GM12878 (cell line): Measurements from ENCODE around the gene TMEM45A. TPM values are rescaled to one million over a fixed set of nuclear protein-coding genes. Genes with fewer than 3 reads are reported as not detected.

Experiments
- ATAC-seq: fragments of 200-7000 bp; cut with Tn5 transposase; 3 replicates; pipeline ENCODE4 v1.9.1; 2020; ENCODE audit warnings: mild to moderate bottlenecking, moderate library complexity
- BruUV-seq: library from RNA; stranded (reverse); fragments of 400-500 nt; replicated peaks from 2 replicates; lab custom pipeline; 2021; lab: Mats Ljungman, UMichigan
- CTCF ChIA-PET: fragments of 300-600 bp; sonication (Branson Sonifier 250); formaldehyde crosslinking; extraction: SDS; loops from one replicate; lab custom pipeline; 2021; ENCODE audit warnings: inconsistent platforms; lab: Yijun Ruan, JAX
- POLR2A ChIA-PET: fragments of 350-600 bp; formaldehyde crosslinking; extraction: SDS; loops from one replicate; lab custom pipeline; 2021; ENCODE audit warnings: inconsistent platforms; lab: Charles Lee
- RAD21 ChIA-PET: fragments of 300-600 bp; sonication (Branson Sonifier 250); formaldehyde crosslinking; loops from one replicate; lab custom pipeline; 2023; ENCODE audit warnings: antibody characterized with exemption; ENCODE audit not compliant: unreplicated experiment; lab: Charles Lee
- SMC1A ChIA-PET: fragments of 300-600 bp; sonication (Branson Sonifier 250); formaldehyde crosslinking; loops from one replicate; lab custom pipeline; 2023; ENCODE audit not compliant: unreplicated experiment, uncharacterized antibody; lab: Charles Lee
- DNase-seq: peaks from one replicate; pipeline ENCODE4 v3.0.0-alpha.2; 2011; ENCODE audit warnings: low read depth, low spot score
- FAIRE-seq: peaks from 3 replicates; lab custom pipeline; 2011; peaks lifted over from hg19 to GRCh38; lab: Jason Lieb, UNC
- H2AFZ ChIP-seq: 2 replicates; pipeline ENCODE4 v1.6.0; 2011; ENCODE audit warnings: low read depth, low read length, control low read depth; ENCODE audit not compliant: control insufficient read depth
- H3K27ac ChIP-seq: 2 replicates; pipeline ENCODE4 v1.5.1; 2011; ENCODE audit warnings: control low read depth; ENCODE audit not compliant: control insufficient read depth, insufficient read depth
- H3K27me3 ChIP-seq, 2 experiments: replicated peaks in 1 of 2; 2 replicates each; pipeline versions ENCODE4 v1.6.0 to v1.6.1; 2011; ENCODE audit warnings: low read length in 1 of 2; ENCODE audit not compliant: control insufficient read depth in 2 of 2, insufficient read depth in 2 of 2
- H3K36me3 ChIP-seq, 2 experiments: 2 replicates each; pipeline ENCODE4 v1.5.1; 2011; ENCODE audit warnings: low read length in 1 of 2; ENCODE audit not compliant: control insufficient read depth in 2 of 2, insufficient read depth in 2 of 2
- H3K4me1 ChIP-seq: 2 replicates; pipeline ENCODE4 v1.6.1; 2011; ENCODE audit warnings: mild to moderate bottlenecking, low read length, moderate library complexity, mixed read lengths; ENCODE audit not compliant: control insufficient read depth, insufficient read depth
- H3K4me2 ChIP-seq: 2 replicates; pipeline ENCODE4 v1.6.0; 2011; ENCODE audit warnings: control low read depth; ENCODE audit not compliant: control insufficient read depth, insufficient read depth
- H3K4me3 ChIP-seq: fragments of 200-600 bp; sonication (generic); 2 replicates; pipeline ENCODE4 v1.5.1; 2016
- H3K79me2 ChIP-seq: 2 replicates; pipeline ENCODE4 v1.6.0; 2011; ENCODE audit warnings: low read length; ENCODE audit not compliant: control insufficient read depth, insufficient read depth
- H3K9ac ChIP-seq: 2 replicates; pipeline ENCODE4 v1.8.0; 2011; ENCODE audit warnings: low read length, control low read depth, mixed read lengths; ENCODE audit not compliant: control insufficient read depth, insufficient read depth
- H3K9me3 ChIP-seq: replicated peaks from 3 replicates; pipeline ENCODE4 v1.5.1; 2011; ENCODE audit warnings: mild to moderate bottlenecking, low read length; ENCODE audit not compliant: control insufficient read depth, insufficient read depth
- H4K20me1 ChIP-seq: 2 replicates; pipeline ENCODE4 v1.6.0; 2011; ENCODE audit not compliant: control insufficient read depth, insufficient read depth
- E2F4 ChIP-seq: IDR thresholded peaks from 2 replicates; pipeline ENCODE4 v1.6.1; 2012; ENCODE audit warnings: low read depth, low read length, improper control_type of control experiment
- IKZF2 ChIP-seq, 2 experiments: fragments of 450-650 bp; IDR thresholded peaks; 2 replicates each; pipeline ENCODE4 v1.6.1; 2017; ENCODE audit warnings: mild to moderate bottlenecking in 2 of 2, moderate library complexity in 2 of 2
- SPI1 ChIP-seq: IDR thresholded peaks from 2 replicates; pipeline ENCODE4 v1.6.1; 2011; ENCODE audit warnings: low read depth, mild to moderate bottlenecking, low read length, moderate library complexity, borderline replicate concordance; ENCODE audit not compliant: insufficient read depth
- ZNF24 ChIP-seq: fragments of 450-650 bp; IDR thresholded peaks from 2 replicates; pipeline ENCODE4 v1.6.1; 2017; ENCODE audit warnings: antibody characterized with exemption, mild to moderate bottlenecking
- ZNF384 ChIP-seq: IDR thresholded peaks from 2 replicates; pipeline ENCODE4 v1.6.1; 2012; ENCODE audit warnings: low read depth, mild to moderate bottlenecking, low read length, improper control_type of control experiment, borderline replicate concordance
- ZNF687 ChIP-seq: fragments of 450-650 bp; IDR thresholded peaks from 2 replicates; pipeline ENCODE4 v1.6.1; 2017; ENCODE audit warnings: mild to moderate bottlenecking, moderate library complexity
- WGBS: methylation state at CpG from one replicate; pipeline ENCODE4 v1.1.6; 2016; ENCODE audit warnings: low lambda C conversion rate; ENCODE audit not compliant: insufficient replicate concordance, insufficient coverage; ENCODE audit errors: missing lambda C conversion rate; 5-methylcytosine and 5-hydroxymethylcytosine counted together
- in situ Hi-C: fragments of 300-500 bp; cut with MboI; formaldehyde crosslinking; loops from 9 replicates; pipeline ENCODE4 v1.14.3; 2018; ENCODE audit warnings: mixed read lengths
- intact Hi-C: fragments of 100-400 bp; cut with micrococcal nuclease; formaldehyde crosslinking; loops from one replicate; pipeline ENCODE4 v1.14.2; 2022; ENCODE audit not compliant: unreplicated experiment
- polyA plus RNA-seq, 11 experiments: library from polyadenylated mRNA; depleted of rRNA in 4 of 11; unstranded in 6 of 11; stranded (reverse) in 5 of 11; fragments of >200 nt; fragmentation: Nextera tagmentation in 4 of 11; fragmentation: Illumina TruSeq in 1 of 11; extraction: Ambion mirVana in 4 of 11; extraction: Trizol in 1 of 11; gene quantifications; 1 replicate in 1 of 11; 2 replicates in 10 of 11; pipeline versions ENCODE4 v1.2.1 to v1.2.3, GENCODE V29; 2011 to 2016; ENCODE audit warnings: inconsistent platforms in 2 of 11, missing spikeins in 2 of 11, low read depth in 1 of 11
- total RNA-seq, 4 experiments: library from RNA; depleted of rRNA in 3 of 4; stranded (reverse); fragments of >200 nt in 3 of 4; fragmentation: Illumina TruSeq in 1 of 4; extraction: Trizol in 1 of 4; gene quantifications; 2 replicates each; pipeline versions ENCODE4 v1.2.1 to v1.2.3, GENCODE V29; 2013 to 2021

Gene TMEM45A
- total and polyA plus RNA-seq, 10 of the 15 experiments (the other 5 are each of a cell fraction or from before 2014, with no cell fraction given): 0.34 to 5.3 (median 0.83) TPM

GRCh38 chr3:100500320-100500880 is 8.0 kb downstream of the TMEM45A start (continued):
- TF ChIP-seq ZNF687: no peak

- no TSS peak for BruUV-seq
- Histone ChIP-seq H3K27me3 (no peaks in the 10 kb centered on the region), H3K9ac (no peak overlapping the region), H3K9me3 (peaks cover 7% of the 10 kb centered on the region; the same call in 2 of the 3 replicates), H3K79me2 (no peaks in the 10 kb centered on the region), H3K36me3 (no peaks in the 10 kb centered on the region), H3K4me1 (0 out of 2 replicates have a peak, but pooled peaks cover 3% of the 10 kb centered on the region)
- intact Hi-C loops: no loop called here
- no peak for TF ChIP-seq ZNF384
- TF ChIP-seq SPI1: peak; percentile 68; the same call in 1 of the 2 replicates
- 0 out of 4 replicates have a peak, but pooled peaks of 1 of the 2 experiments have one; percentile 21 for TF ChIP-seq IKZF2 (IDR thresholded peaks at IDR 0.05)
- no peak for TF ChIP-seq E2F4
- TF ChIP-seq ZNF24: 0 out of 2 replicates have a peak, but pooled peaks have one; percentile 10
- TF ChIP-seq, all 136 proteins: peak for 3
- ChIA-PET RAD21 (interaction anchor here (1.0 kb wide), 1 partner anchor 86 kb away, joined by 3 read pairs; no protein-coding TSS in a partner anchor), POLR2A (interaction anchor here (1.1 to 1.4 kb wide), 2 partner anchors 11 to 17 kb away, joined by 3 to 4 read pairs; partner anchors contain the start of gene TMEM45A), SMC1A (no interaction called here), CTCF (no interaction called here)
- peak; percentile 28; the same call in 1 of the 3 replicates for ATAC-seq
- 0% methylated on average over 1 of the region's 1 CpG for WGBS
- H4K20me1 ChIP-seq: no peaks in the 10 kb centered on the region
- no peak overlapping the region for H2AFZ ChIP-seq
- FAIRE-seq: peak; percentile 35
- H3K27ac ChIP-seq: no peak overlapping the region
- in situ Hi-C loops: no loop called here
- no peak for DNase-seq
- no peak overlapping the region for H3K4me2 ChIP-seq
- H3K4me3 ChIP-seq: no peak overlapping the region
Observed at GRCh38 chr3:100503448-100503847, 11.0 kb downstream of the TMEM45A start.
